NCI-H146 treated with DMSO at 0.1 percent for 48 hours (cell line): Measurements from ENCODE around the gene STX10.
A peak's percentile ranks its signal among the peaks of the same experiment; 100 is the strongest.

Source experiments
- DNase-seq: peaks from one replicate; lab custom pipeline; 2025; ENCODE audit not compliant: unreplicated experiment; lab: John Stamatoyannopoulos, UW

The STX10 gene

GRCh38 chr19:13101590-13102415, 48.4 kb downstream of the STX10 start:
- DNase-seq, result no peak

DNA sequence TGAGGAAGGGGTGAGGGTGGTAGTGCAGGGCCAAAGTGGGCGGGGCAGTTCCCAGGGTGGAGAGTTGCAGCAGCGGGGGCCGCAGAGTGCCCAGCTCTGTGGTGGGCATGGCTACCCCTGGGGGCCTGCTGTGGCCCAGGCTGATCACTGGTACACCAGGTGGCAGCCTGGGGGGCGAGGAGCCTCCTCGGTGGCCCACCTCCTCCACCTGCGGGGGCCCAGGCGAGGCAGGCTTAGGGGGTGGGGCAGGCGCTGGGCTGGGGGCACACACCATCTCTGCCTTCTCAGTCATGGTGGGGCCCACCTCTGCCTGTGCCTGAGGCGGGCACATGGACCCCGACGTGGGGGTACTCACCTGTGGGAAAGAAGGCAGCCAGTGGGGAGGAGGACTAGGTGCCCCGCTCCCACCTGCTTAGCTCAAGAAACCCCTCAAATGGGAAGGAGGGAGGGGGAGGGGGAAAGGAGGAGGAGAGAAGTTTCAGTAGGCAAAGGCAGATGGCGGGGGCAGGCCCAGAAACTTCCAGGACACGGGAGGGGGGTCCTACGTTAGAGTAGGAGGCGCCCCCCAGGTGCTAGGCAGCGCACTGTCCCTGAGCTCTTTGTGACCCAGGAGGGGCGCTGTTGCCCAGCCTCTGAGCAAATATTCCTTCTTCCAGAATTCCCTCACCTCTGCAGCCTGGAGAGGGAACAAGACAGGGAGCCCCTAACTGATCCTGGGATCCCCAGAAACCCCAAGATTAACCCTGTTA, 49.2 kb downstream of the STX10 start:
- DNase-seq, result no peak

- no peak for DNase-seq
These were observed 50.1 kb downstream of the STX10 start for GRCh38 chr19:13100031-13100588.

DNA sequence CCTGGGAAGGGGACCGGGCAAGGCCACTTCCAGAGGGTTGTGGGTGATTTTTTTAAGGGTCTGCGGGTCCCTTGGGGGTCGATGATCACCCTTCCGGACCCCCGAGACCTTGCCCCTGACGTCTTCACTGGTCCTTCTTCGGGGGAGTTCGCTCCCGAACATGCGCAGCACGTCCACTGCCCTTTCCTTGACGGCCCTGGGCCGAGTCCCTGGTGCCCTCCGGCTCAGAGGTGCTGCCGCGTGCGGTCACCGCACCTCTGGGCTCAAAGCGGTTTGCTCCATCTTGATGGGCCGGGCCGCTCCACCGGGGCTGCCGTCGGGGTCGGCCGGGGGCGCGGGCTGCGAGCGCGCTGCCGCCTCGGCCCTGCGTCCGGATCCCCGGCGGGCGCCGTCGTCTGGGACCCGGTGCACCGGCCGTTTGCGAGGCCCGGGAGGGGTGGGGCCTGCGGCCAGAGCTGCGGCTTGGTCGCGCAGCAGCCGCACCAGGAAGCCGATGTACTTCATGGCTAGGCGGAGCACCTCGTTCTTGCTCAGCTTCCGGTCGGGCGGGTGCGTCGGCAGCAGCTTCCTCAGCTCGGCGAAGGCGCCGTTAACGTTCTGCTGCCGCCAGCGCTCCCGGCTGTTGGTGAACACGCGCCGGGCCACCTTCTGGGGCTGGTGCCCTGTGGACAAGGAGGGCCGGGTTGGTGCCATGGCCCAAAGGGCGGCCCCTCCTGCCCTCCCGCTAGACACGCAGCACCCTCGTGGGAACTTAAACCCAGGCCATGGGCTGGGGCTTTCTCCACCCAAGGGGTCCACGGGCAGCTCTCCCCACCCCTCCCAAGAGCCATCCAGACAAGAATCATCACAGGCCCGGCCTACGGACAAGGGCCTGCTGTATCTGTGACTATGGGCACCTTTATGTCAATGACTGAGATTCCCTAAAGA, 50.8 kb downstream of the STX10 start:
- DNase-seq, result no peak

- DNase-seq, result no peak
These were observed 51.7 kb downstream of the STX10 start for GRCh38 chr19:13098277-13099072.

- DNase-seq, result no peak
These were observed 52.5 kb downstream of the STX10 start for GRCh38 chr19:13097463-13098258.

GRCh38 chr19:13097033-13097462, 53.1 kb downstream of the STX10 start:
- no peak for DNase-seq

- DNase-seq, result peak; percentile 52
These were observed 53.9 kb downstream of the STX10 start for GRCh38 chr19:13095934-13096927.

DNA sequence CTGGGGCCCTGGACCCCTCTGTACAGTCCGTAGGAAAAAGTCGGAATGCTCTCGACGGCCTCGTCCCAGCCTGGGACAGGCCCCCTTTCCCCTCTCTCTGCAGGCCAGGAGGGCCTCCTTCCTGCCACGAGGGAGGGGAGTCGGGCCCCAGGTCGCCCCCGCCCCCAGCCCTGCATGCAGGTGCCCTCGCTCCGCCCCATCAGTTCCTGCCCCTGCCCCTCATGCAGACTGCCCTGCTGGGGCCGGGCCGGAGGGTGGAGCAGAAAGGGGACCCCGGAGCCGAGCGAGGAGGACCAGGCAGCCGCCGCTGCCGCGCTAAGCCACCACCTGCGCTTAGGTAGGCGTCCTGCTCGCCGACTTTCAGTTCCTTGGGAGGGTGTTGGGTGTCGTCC, 54.8 kb downstream of the STX10 start:
- DNase-seq, result peak; percentile 13

DNA sequence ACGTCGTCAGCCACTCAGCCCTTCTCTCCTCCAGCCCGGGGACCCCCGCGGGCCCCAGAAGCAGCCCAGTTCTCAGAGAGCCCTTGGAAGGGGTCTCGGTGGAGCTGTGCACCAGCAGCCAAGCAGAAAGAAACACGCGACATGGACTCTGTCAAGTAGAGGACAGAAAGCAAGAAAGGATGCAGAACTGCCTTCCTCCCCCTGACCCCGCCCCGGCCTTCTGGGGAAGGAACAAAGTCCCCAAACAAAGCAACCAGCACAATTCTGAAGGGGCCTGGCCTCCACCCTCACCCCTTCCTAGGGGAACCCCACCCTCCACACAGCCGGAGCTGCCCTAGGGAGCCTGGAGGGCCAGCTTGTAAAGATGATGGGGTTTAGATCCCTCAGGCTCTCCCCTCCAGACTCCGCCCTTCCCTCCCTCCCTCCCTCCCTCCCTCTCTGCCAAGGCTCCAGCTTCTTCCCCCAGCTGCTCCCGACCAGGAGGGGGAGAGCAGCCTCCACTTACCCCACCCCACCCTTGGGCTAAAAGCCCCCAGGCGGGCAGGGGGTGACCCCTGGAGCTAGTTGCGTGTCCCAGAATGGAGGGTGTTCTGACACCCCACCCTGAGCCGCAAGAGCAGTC, 55.3 kb downstream of the STX10 start:
- DNase-seq, result peak; percentile 11

DNA sequence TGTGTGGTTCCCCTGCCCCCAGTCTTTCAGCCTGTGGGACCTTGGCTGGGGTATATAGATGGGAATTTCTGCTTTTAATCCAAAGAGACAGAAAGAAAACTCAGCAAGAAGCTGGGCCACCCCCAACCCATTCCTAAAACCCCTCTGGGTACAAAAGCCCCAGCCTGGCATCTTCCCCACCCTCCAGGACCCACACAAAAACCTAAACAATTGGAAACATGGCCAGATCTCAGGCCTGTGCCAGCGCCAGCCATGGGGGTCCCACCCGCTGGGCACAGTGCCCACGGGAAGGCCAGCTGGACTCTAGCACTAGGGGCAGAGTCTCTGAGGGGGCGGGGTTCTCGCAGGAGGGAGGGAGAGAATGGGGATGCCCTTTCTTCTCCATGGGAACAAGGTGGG, 56.1 kb downstream of the STX10 start:
- DNase-seq, result no peak
